HT-29 (cell line): ENCODE measurements around the gene NCKAP1. TPM values are rescaled to one million over a fixed set of nuclear protein-coding genes. Genes with fewer than 3 reads are reported as not detected.
"Not testable (repeated sequence)": the region's sequence is repeated elsewhere in the genome, so short reads cannot be mapped to it uniquely, and the experiment has no call there.

Source experiments
- DNase-seq: peaks from one replicate; pipeline ENCODE4 v3.0.0-alpha.2; 2015; ENCODE audit warnings: low spot score
- total RNA-seq: library from RNA; depleted of rRNA; stranded (reverse); fragments of >200 nt; shearing (Covaris generic); gene quantifications from 2 replicates; pipeline ENCODE4 v1.2.3, GENCODE V29; 2014

The NCKAP1 gene
- total RNA-seq, 1 experiment from 2014 or later = 45.7 TPM

DNA sequence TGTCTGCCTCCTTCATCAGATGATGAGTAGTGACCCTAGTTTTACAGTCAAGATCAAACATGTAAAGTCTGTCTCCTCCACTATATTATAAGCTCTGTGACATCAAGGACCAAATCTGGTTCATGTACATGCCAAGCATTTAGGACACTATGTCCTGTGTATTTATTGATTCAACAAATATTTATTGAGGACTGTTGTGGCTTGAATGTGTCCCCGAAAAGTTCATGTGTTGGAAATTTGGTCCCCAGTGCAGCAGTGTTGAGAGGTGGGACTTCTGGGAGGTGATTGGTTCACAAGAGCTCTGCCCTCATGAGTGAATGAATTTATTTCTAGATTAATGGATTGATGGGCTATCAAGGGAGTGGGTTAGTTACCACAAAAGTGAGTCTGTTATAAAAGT is 125.2 kb downstream of the NCKAP1 start:
- no peak for DNase-seq

DNA sequence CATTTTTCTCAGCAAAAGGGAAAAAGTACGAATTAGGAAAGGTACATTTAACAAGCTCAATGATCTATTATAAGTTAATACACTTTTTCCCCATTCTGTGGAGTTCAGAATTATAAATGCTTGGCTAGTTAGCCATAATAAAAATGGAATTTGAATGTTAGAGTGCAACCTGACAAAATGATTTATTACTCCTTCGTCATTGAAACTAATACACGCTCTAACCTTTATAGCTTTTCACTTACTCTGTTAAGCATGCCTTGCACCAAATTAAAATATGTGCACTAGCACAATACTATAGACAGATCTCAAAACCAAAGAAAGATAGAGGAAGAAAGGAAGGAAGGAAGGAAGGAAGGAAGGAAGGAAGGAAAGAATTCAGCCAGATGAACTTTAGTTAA is 125.7 kb downstream of the NCKAP1 start:
- DNase-seq = no peak

DNA sequence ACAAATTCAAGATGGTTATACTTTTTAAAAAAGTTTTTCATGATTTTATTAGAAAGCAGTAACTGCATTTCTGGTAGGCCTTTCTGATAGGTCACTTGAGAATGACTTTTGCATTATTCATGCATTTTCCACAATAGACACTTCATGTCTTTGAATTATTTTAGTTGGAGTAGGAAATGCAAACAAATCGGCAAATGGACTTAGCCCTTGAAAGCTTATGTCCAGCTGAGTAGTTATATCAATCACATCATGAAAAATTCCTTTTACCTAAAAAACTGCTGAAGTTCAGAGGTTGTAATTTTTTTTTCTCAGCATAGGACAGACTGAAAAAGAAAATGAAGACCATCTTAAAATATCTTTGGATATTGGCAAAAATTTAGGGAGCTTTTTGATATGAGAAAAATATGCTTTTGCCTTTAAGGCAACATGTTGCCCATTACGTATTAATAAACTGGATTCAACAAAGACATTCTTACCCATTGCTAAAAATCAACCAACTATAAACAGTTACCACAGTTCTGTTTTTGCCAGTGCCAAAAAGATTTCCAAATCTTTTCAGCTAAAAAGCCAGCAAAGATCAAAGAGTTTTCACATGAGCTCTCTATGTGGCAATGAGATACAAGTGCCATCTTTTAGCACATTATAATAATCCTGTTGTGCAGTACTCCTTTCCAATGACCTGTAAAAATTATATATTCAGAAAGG is 126.3 kb downstream of the NCKAP1 start:
- DNase-seq = no peak

DNA sequence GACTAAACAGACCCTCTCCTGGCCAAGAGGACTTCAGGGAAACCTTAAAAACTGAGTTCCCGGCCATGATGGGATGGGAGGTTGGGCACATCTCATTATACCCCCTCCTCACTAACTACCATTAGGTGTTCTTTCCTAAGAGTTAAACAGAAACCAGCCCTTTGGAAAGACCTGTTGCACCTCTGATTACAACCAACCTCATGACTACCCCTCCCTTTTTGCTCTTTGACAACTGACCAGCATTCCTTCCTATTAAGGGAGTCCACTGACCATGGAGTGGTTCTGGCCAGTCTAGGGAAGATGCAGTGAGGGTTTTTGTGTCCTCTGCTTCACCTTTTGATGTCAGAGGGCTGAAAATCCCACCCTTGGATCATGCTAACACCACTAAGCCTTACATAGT is 127.3 kb downstream of the NCKAP1 start:
- DNase-seq = no peak

DNA sequence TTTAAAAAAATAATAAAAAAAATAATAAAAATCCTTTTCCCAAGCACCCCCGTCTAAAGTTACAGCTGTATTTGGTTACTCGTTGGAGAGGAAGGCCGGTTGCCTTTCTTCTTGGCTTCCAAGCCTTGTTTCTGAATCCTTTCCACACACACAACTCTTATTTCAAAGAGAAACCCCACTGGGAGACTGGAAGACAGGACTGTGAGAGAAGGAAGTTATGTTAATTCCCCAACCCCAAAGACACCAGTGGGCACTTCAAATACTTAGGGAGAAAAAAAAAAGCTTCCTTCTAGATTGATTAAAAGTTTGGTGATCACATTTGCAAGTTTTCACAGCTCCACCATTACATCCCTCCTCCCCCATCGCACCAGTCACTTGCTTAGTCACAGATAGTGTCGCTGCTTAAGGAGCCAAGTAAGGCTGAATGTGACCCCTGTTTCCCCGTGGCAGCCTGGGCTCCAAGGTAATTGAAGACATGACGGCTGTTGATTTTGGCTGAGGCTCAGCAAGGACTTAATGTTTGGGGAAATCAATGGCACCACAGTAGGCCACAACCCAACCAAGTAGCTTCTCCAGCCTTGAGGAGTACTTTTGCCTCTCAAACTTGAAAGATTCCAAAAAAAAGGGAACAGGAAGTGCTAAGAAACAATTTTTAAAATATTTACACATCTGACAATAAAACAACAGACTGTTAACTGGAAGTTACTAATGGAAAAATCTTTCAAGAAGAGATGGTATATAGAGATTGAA is 131.0 kb downstream of the NCKAP1 start:
- DNase-seq = no peak

DNA sequence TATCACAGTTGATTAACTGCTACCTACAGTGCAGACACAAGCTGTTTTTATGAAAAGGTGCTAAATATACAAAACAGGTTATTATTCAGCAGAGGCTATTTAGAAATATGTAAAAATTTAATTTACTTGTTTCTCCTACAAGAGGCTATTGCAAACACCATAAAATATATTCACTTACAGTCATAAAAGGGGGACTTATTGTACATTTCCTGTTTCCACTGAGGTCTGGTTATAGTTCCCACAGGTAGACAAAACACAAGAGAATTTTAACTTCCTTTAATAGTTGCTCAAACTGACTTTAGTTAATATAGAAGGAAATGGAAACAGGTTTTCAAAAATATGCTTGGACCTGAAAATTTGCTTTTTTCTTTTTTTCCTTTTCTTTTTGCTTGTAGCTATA is 131.8 kb downstream of the NCKAP1 start:
- DNase-seq = no peak

DNA sequence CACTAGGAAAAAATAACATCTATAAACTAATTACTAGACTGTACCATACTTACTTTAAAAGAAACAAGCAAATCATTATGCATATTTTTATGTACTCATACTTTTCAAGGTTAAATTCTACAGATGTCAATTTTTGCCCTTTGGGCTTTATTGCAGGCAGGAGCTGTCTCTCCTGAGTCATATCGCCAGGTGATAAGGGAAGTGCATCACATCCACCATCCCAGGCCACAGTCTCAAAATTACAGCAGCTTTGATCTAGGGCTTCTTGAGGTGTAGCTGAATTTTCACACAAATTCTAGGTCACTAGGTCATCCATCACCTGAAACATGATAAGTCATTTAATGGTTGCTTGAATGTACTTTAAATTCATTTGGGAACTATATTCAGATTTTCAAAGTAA is 133.4 kb downstream of the NCKAP1 start:
- DNase-seq = no peak

DNA sequence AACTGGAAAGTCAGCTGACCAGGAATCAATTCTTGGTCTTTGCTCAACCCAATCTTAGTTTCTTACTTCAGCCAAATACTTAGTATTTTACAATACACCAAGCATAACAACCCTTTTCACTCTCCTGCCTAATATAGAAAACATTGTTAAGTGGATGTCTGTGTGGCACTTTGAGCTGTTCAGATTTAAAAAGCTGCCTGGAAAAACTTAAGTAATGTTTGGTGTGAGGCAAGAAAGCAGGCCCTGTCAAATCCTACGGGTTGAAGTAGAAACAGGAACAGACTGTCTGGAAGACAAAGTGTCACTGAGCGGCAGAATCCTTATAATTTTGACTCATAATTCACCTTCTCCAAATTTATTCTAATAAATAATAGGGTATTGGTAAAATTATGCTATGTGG is 134.7 kb downstream of the NCKAP1 start:
- DNase-seq = no peak

DNA sequence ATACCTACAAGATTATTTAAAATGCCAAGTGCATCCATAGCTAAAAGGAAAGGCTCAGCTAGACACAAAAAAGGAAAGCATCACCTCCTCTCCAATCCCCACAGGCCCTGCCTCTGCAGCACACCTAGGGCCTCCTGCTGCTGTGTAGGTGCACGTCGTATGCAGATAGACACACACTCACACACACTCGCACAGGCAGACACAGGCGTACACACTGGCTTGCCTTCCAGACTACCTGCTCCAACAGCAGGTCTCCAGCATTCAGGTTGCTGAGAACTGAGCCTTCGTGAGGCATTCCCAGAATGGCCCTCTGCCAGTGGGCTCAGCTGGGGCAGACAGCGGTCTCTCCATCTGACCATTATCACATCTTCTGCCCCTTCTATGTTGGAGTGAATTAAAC is 136.5 kb downstream of the NCKAP1 start:
- DNase-seq = no peak

DNA sequence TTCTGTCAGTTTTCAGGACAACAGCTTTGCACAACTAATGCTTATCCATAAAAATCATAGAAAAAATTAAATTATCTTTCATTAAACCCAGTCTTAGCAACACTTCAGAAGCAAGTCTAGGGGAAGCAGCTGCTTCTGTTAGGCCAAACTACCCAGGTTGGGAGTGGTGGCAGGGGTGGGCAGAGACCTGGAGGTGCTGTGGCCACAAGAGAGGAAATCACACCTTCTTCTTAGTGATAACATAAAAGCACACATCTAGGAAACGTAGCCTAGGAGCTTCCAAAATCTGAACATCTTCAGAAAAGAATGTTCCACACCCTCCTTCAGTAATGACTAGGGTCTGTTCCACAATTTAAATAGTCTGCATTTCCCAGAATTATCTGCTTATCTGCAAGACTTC is 139.5 kb downstream of the NCKAP1 start:
- DNase-seq = no peak

DNA sequence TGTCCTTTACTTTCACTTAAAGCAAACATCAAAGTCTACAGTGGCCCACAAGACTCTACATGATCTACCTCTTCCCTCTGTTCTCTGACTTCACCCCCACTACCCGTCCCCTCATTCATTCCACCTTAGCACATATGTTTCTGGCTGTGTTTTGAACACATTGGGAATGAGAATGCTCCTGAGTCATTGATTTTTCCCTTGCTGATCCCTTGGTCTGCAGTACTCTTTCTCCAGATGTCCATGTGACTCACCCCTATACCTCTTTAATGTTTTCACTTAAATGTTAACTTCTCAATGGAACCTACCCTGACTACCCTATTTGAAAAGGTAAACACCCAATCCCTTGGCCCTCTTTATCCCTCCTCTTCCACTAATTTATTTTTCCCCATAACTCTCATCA is 141.1 kb downstream of the NCKAP1 start:
- DNase-seq = no peak

DNA sequence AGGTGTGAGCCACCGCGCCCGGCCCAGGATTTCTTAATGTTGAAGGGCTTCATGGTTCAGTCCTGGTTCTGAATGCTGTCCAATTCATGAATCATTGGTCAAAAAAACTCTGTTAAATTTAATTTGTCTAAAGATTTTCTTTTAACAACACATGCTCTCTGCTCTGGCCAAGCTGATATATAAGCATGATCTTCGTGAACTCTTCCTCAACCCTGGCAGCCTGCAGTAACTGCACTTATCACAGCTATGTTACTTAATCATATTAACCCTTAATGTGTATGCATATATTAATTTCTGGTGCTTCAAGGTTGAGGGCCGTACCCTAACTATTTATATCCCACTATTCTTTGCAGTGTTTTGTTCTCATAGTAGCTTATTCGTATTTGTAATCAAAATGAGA is 142.5 kb downstream of the NCKAP1 start:
- no peak for DNase-seq

DNA sequence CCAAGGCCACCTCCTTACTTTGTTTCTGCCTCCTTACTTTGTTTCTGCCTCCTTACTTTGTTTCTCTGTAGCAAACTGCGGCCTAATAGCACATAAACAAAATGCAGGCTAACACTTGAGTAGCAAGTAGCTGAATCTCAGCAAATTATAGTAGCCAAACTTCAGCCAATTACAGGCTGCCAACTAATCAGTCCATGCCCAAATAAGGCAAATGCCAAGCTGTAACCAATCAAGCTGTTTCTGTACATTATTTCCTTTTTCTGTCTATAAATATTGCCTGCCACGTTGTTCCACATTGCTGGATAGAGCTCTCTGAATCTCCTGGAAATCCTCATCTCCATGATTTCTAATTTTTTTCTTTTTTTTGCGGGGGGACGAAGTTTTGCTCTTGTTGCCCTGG is 143.1 kb downstream of the NCKAP1 start:
- no peak for DNase-seq

DNA sequence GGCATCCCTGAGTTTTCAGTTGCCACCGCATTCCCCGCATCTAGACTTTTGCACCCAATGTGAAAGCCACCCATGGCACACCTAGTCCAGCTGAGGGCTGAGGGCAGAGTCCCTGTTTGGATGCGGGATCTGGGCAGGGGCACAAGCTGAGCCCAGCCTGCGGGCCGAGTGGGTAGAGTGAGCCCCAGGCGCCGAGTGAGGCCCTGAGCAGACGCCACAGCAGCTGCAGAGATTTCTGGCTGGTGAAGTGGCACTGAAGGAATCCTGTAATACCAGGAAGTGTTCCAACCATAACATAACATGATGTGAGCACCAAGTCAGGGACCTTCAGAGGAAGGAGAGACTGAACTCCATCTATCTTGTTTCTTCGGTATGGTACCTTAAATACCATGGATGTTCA is 144.1 kb downstream of the NCKAP1 start:
- no peak for DNase-seq

DNA sequence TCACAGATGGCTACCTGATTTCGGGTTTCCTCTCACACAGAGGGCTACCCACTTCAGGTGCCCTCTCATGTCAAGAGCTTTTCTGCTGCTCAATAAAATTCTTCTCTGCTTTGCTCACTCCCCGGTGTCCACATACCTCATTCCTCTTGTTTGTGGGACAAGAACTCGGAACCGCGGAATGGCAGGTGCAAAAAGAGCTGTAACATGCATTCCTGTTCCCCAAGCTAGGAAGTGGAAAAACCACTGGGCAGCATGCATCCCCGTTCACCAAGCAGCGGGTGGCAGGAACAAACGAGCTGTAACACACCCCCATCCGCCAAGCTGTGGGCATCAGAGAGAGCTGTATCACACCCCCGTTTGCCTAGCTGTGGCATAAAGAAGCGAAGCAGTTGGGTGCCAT is 144.6 kb downstream of the NCKAP1 start:
- no peak for DNase-seq

DNA sequence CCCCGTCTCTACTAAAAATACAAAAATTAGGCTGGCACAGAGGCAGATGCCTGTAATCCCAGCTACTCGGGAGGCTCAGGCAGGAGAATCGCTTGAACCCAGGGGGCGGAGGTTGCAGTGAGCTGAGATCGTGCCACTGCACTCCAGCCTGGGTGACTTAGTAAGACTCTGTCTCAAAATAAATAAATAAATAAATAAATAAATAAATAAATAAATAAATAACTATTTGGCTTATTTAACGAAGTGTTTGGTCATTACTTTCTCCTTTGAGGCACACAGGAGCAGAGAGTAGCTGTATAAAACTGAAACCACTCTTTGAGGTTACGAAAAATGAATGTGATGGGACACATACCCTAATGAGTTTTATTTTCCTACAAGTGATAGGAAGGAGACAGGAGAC is 145.2 kb downstream of the NCKAP1 start:
- not testable (repeated sequence) for DNase-seq

DNA sequence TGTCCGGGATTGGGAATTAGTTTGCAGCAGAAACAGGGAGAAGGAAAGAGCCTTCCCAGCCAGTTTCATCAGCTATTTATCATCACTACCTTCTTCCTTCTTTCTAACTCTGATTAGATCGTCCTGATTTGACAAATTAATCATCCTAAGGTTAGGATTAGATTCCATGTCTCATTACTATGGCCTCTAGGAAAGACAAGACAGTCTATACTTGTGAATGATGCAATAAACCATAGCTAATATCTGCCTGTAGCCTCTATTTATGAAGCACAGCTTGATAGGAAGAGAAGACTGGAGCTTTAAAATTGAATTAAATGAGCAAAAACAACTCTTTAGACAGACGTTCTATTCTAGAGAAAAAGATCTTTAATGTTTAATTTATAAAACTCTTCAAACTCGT is 146.6 kb downstream of the NCKAP1 start:
- no peak for DNase-seq

DNA sequence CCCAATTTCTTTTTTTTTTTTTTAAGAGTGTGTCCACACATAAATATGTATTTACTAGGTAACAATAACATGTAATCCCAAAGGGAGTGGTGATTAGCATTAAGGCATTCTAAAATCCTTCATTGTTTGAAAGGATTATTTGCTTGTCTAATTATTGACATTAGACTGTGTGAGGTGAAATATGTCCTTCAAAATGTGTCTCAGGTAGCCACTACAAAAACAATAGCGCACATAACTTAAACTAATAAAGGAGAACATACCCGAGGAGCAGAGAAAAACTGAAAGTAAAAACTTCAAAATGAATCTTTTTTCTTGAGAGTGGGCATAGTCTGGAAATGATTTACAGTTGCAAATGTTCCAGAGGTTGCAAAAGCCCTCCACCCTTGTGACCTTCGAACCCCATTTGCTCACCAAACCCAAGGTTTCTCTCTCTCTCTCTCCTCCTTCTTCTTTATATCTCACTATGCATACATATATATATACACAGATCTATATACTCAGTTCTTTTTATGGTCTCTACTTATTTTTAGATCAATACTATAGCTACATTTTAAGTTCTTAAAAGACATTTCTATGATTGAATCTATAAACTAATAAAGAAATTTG is 147.4 kb downstream of the NCKAP1 start:
- no peak for DNase-seq

DNA sequence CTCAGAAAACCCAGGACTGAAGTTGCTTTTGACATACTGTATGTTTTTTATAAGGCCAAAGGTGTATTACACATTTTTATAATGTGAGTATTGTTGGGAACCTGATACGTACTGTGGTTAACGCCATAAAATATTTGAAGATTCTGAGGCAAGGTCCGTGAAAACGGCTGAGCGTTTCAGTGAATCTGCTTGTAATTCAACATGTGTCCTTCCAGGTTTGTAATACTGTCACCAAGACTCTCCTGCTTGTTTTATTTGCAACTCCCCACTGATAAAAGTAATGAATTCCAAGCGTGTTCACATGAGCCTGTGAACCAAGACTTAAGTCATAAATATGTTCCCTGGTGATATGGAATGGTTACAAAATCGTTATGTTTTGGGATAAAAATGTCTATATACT is 148.0 kb downstream of the NCKAP1 start:
- no peak for DNase-seq

DNA sequence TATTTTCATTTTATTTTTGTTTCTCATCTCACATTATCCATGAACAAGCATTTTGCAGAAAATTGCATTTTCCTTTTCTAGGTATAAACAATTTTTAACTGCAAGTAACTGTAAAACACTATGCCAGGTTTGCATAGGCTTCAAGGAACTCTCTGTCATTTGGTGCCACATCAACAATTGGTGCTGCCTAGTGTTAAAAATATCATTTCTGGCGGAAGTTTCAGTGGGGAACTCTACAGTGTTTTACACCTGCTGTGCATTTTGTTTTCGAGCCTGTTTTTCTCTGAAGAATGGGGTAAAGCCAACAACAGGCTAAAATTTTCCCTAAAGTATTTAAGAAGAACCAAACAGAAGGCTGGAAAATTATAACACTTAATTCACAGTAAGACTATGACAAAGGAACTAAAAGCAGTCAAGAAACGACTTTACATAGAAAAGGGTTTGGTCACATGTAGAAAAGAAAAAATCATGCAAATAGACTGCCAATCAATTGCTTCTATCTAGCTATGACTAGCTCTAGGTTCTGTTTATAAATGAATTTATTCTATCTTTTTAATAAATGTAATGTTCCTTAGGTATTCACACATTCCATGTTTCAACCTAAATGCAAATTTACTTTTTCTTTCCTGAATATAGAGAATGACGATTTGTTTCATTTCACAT is 150.4 kb downstream of the NCKAP1 start:
- no peak for DNase-seq

DNA sequence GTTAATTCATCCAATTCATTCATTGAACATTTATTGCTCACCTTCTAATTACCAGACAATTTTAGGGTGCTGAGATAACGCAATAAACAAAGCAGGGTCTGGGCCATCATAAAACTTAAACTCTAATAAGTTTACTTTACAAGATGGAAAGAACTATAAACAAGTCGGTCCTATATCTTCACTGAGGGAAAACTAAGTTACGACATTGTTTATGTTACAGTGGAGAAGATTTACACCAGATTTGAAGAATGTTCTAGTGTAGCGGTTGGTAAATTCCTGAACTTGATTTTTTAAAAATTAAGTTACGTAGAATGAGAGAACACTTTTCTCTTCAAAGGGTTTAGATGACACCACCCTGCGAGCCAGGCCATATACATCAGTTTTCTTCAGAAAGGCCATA is 151.2 kb downstream of the NCKAP1 start:
- DNase-seq = no peak

DNA sequence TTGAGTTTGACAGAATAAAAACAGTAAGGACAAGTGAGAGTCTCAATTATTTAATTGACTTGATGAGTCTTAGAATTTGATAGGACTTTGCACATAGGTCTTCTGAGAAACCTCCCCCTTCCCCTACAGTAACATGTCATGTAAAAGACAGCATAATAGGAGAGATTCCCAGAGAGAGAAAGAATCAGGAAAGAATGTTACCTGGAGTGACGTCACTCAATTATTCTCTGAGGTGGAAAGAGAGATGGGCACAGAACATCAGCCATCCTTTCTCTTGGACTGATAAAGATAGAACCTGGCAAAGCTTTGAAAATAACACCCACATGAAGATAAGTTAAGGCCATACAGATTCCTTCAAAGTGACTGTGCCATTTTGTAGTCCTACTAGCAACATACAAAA is 152.5 kb downstream of the NCKAP1 start:
- no peak for DNase-seq

DNA sequence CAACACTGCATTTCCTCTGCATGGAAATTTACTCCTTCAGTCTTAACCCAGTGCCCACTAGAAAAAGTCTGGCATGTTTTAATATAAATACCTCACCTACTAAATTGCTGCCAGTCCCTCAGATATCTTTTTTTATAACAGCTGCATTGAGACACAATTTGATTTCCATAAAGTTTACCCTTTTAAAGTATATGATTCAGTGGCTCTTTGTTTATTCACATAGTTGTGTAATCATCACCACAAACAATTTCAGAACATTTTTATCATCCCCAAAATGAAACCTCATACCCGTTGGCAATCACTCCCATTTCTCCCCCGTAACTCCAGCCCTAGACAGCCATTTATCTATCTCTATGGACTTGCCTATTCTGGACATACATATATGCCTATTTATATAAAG is 154.8 kb downstream of the NCKAP1 start:
- DNase-seq = no peak
